GM21447 (cell line): Measurements from ENCODE around the gene KLHL33.
"Not testable (repeated sequence)": the region's sequence is repeated elsewhere in the genome, so short reads cannot be mapped to it uniquely, and the experiment has no call there.

Experiments
- ATAC-seq: cut with Tn5 transposase; IDR thresholded peaks from one replicate; pipeline ENCODE4 v1.9.1; 2021; ENCODE audit not compliant: unreplicated experiment

Gene KLHL33

GRCh38 chr14:20454516-20455354, 18.8 kb upstream of the KLHL33 start, which contains the start of the genes APEX1 and OSGEP:
TSS of gene APEX1 (plus strand) at chr14:20455226. CDS start at chr14:20455646, 420 bp downstream.
TSS of gene OSGEP (minus strand) at chr14:20454812. CDS start at chr14:20454683, 129 bp downstream.
- peak; percentile 92 for ATAC-seq

GRCh38 chr14:20452831-20453230, 16.9 kb upstream of the KLHL33 start:
- ATAC-seq: not testable (repeated sequence)

- no peak for ATAC-seq
Measured at GRCh38 chr14:20446889-20447288, 10.9 kb upstream of the KLHL33 start.

- not testable (repeated sequence) for ATAC-seq
Measured at GRCh38 chr14:20443650-20444049, 7.7 kb upstream of the KLHL33 start.

GRCh38 chr14:20441461-20441860, 5.5 kb upstream of the KLHL33 start:
- ATAC-seq: no peak

GRCh38 chr14:20440882-20441281, 4.9 kb upstream of the KLHL33 start:
- no peak for ATAC-seq

- no peak for ATAC-seq
Measured at GRCh38 chr14:20440465-20440864, 4.5 kb upstream of the KLHL33 start.

GRCh38 chr14:20438664-20439063, 2.7 kb upstream of the KLHL33 start:
- ATAC-seq: no peak

GRCh38 chr14:20436363-20436755, 393 bp upstream of the KLHL33 start:
- ATAC-seq: no peak

- ATAC-seq: no peak
Measured at GRCh38 chr14:20434701-20435581, 1.0 kb downstream of the KLHL33 start.

GRCh38 chr14:20429801-20430669, 5.9 kb downstream of the KLHL33 start:
- ATAC-seq: no peak

GRCh38 chr14:20428802-20429201, 7.2 kb downstream of the KLHL33 start:
- ATAC-seq: no peak

- peak; percentile 36 for ATAC-seq
Measured at GRCh38 chr14:20428010-20428365, 8.0 kb downstream of the KLHL33 start.

GRCh38 chr14:20427231-20428009, 8.5 kb downstream of the KLHL33 start:
- peak; percentile 83 for ATAC-seq

GRCh38 chr14:20424851-20425250, 11.1 kb downstream of the KLHL33 start:
- ATAC-seq: no peak

- ATAC-seq: no peak
Measured at GRCh38 chr14:20422886-20423285, 13.1 kb downstream of the KLHL33 start.

- no peak for ATAC-seq
Measured at GRCh38 chr14:20421267-20421666, 14.7 kb downstream of the KLHL33 start.

GRCh38 chr14:20419419-20419818, 16.5 kb downstream of the KLHL33 start:
- no peak for ATAC-seq

GRCh38 chr14:20418501-20418909, 17.5 kb downstream of the KLHL33 start:
- ATAC-seq: no peak
